ENCODE results near the gene PLEKHJ1.
A peak's percentile ranks its signal among the peaks of the same experiment; 100 is the strongest.

The PLEKHJ1 gene

GRCh38 chr19:2195914-2196313 is 40.2 kb downstream of the PLEKHJ1 start:
- no peak for DNase-seq (ENCODE audit: low read depth)

GRCh38 chr19:2195361-2195760 is 40.8 kb downstream of the PLEKHJ1 start:
- DNase-seq (ENCODE audit: low read depth): no peak

GRCh38 chr19:2194513-2195078 is 41.5 kb downstream of the PLEKHJ1 start:
- no peak for DNase-seq (ENCODE audit: low read depth)

GRCh38 chr19:2193807-2194206 is 42.3 kb downstream of the PLEKHJ1 start:
- DNase-seq (ENCODE audit: low read depth): no peak

- DNase-seq (ENCODE audit: low read depth): no peak
Measured at GRCh38 chr19:2192862-2193261, 43.3 kb downstream of the PLEKHJ1 start.

GRCh38 chr19:2191456-2192310 is 44.4 kb downstream of the PLEKHJ1 start:
- DNase-seq (ENCODE audit: low read depth): no peak

- no peak for DNase-seq (ENCODE audit: low read depth)
Measured at GRCh38 chr19:2190848-2191455, 45.2 kb downstream of the PLEKHJ1 start.

GRCh38 chr19:2189880-2190279 is 46.2 kb downstream of the PLEKHJ1 start:
- DNase-seq (ENCODE audit: low read depth): no peak

GRCh38 chr19:2188708-2189385 is 47.3 kb downstream of the PLEKHJ1 start:
- DNase-seq (ENCODE audit: low read depth): peak; percentile 34

GRCh38 chr19:2187159-2187558 is 49.0 kb downstream of the PLEKHJ1 start:
- no peak for DNase-seq (ENCODE audit: low read depth)

- no peak for DNase-seq (ENCODE audit: low read depth)
Measured at GRCh38 chr19:2186071-2186846, 49.9 kb downstream of the PLEKHJ1 start.

- DNase-seq (ENCODE audit: low read depth): no peak
Measured at GRCh38 chr19:2185734-2186070, 50.4 kb downstream of the PLEKHJ1 start.

GRCh38 chr19:2184422-2184975 is 51.6 kb downstream of the PLEKHJ1 start:
- DNase-seq (ENCODE audit: low read depth): no peak
